Lower lobe of right lung (tissue), 2 donors: ENCODE measurements around the gene BAHCC1. TPM values are rescaled to one million over a fixed set of nuclear protein-coding genes. Genes with fewer than 3 reads are reported as not detected.

ENCODE experiments used
- ATAC-seq, 2 donors: fragments of 200-7000 bp; cut with Tn5 transposase; one replicate each; pipeline ENCODE4 v1.9.1; 2020 to 2022; ENCODE audit warnings: mild to moderate bottlenecking in 2 of 2, moderate library complexity in 2 of 2
- DNase-seq: peaks from one replicate; pipeline ENCODE4 v3.0.0-alpha.2; 2020
- H3K27ac ChIP-seq: fragments of 200-600 bp; one replicate; pipeline ENCODE4 v1.8.0; 2022
- H3K27me3 ChIP-seq: fragments of 200-600 bp; one replicate; pipeline ENCODE4 v1.8.0; 2022; ENCODE audit warnings: low read depth
- H3K36me3 ChIP-seq: fragments of 200-600 bp; one replicate; pipeline ENCODE4 v1.8.0; 2022; ENCODE audit warnings: mild to moderate bottlenecking
- H3K4me1 ChIP-seq: fragments of 200-600 bp; one replicate; pipeline ENCODE4 v1.8.0; 2022
- H3K4me3 ChIP-seq: fragments of 200-600 bp; one replicate; pipeline ENCODE4 v1.8.0; 2022; ENCODE audit warnings: mild to moderate bottlenecking
- H3K9me3 ChIP-seq: fragments of 200-600 bp; one replicate; pipeline ENCODE4 v1.8.0; 2022
- intact Hi-C: fragments of 100-400 bp; cut with DNase I; formaldehyde crosslinking; loops from one replicate; pipeline ENCODE4 v1.11.0; 2022
- total RNA-seq: library from RNA; stranded (reverse); fragmentation: NEBNext Ultra II Directional; extraction: Animal tissue kit (Norgen Biotek cat#: 25700); gene quantifications from one replicate; pipeline ENCODE4 v1.2.1, GENCODE V29; 2021
- TF ChIP-seq, protein P1 (sequence below): fragments of 200-600 bp; IDR thresholded peaks from one replicate; pipeline ENCODE4 v1.8.0; 2022; ENCODE audit warnings: antibody characterized with exemption, mild to moderate bottlenecking
- donor health status: DM: no; HTN: yes; CAD: no; lungs with severe emphysema.

BAHCC1 gene
- total RNA-seq, 1 donor from 2014 or later: 19.9 TPM

- peak overlapping the region; percentile 94 for H3K4me3 ChIP-seq
- peaks cover 37% of the 10 kb centered on the region for H3K4me1 ChIP-seq
- DNase-seq: no peak
- H3K9me3 ChIP-seq: no peaks in the 10 kb centered on the region
- peak overlapping the region; percentile 100 for H3K27ac ChIP-seq
- TF ChIP-seq, protein P1, sequence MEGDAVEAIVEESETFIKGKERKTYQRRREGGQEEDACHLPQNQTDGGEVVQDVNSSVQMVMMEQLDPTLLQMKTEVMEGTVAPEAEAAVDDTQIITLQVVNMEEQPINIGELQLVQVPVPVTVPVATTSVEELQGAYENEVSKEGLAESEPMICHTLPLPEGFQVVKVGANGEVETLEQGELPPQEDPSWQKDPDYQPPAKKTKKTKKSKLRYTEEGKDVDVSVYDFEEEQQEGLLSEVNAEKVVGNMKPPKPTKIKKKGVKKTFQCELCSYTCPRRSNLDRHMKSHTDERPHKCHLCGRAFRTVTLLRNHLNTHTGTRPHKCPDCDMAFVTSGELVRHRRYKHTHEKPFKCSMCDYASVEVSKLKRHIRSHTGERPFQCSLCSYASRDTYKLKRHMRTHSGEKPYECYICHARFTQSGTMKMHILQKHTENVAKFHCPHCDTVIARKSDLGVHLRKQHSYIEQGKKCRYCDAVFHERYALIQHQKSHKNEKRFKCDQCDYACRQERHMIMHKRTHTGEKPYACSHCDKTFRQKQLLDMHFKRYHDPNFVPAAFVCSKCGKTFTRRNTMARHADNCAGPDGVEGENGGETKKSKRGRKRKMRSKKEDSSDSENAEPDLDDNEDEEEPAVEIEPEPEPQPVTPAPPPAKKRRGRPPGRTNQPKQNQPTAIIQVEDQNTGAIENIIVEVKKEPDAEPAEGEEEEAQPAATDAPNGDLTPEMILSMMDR: no peak
- no peaks in the 10 kb centered on the region for H3K27me3 ChIP-seq
- H3K36me3 ChIP-seq: peaks cover 34% of the 10 kb centered on the region
- peak; percentile 6 to 12 for ATAC-seq
- intact Hi-C loops: no loop called here
Measured at GRCh38 chr17:81511804-81512561, 116.7 kb downstream of the BAHCC1 start.

DNA sequence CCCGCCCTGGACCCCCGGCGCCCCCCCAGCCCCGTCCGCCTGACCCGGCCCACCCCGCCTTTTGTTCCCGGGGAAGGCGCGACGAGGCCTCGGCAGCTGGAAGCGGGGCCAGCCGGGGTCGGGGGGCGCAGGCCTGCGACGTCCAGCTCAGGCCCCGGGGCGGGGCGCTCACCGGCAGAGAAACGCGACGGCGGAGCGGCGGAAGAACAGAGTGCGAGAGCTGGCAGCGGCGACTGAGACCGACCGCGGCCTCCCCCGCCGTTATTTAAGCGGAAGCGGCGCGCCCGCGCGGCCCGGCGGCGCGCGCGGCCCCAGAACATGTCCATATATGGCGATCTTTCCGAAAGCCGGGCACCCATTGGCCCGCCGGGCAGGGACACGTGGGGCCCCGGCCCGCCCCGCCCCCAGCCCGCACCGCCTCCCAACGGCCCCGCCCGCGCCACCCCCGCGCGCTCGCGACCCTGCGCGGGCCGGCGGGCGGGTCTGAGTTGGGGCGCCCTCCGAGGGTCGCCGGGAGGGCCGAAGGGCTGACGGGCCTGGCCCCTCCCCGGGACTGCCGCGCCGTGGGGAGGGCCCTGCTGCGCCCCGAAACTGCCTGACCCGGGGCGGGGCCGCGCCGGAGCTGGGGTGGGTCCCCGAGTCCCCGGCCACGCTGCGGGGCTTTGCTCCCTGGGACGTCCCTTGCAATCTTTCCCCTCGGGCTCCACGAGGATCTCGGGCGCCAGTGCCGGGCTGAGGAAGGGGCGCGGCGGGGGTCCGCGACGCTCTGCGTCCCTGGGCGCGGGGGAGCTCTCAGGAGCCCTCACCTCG, 117.5 kb downstream of the BAHCC1 start, which contains the start of gene ACTG1:
Gene ACTG1, minus strand, starts transcription at position 238 of the 810 bp plus-strand sequence. CDS start 445 bp downstream, outside the sequence.
- no peaks in the 10 kb centered on the region for H3K27me3 ChIP-seq
- H3K4me1 ChIP-seq: peaks cover 44% of the 10 kb centered on the region
- TF ChIP-seq, protein P1: no peak
- H3K36me3 ChIP-seq: peaks cover 34% of the 10 kb centered on the region
- ATAC-seq (peak; percentile 75 to 85), DNase-seq (peak; percentile 95)
- H3K4me3 ChIP-seq: peak within 1 kb of the TSS; percentile 94
- intact Hi-C loops: no loop called here
- H3K9me3 ChIP-seq: no peaks in the 10 kb centered on the region
- H3K27ac ChIP-seq: peak within 1 kb of the TSS; percentile 100

GRCh38 chr17:81513372-81513752, 118.1 kb downstream of the BAHCC1 start:
- peak; percentile 32 to 36 for ATAC-seq
- Histone ChIP-seq H3K27ac (peak overlapping the region; percentile 100), H3K36me3 (peaks cover 34% of the 10 kb centered on the region), H3K9me3 (no peaks in the 10 kb centered on the region), H3K4me1 (peaks cover 49% of the 10 kb centered on the region), H3K4me3 (peak overlapping the region; percentile 94), H3K27me3 (no peaks in the 10 kb centered on the region)
- intact Hi-C loops: no loop called here
- TF ChIP-seq, protein P1: no peak
- DNase-seq: peak; percentile 78

DNA sequence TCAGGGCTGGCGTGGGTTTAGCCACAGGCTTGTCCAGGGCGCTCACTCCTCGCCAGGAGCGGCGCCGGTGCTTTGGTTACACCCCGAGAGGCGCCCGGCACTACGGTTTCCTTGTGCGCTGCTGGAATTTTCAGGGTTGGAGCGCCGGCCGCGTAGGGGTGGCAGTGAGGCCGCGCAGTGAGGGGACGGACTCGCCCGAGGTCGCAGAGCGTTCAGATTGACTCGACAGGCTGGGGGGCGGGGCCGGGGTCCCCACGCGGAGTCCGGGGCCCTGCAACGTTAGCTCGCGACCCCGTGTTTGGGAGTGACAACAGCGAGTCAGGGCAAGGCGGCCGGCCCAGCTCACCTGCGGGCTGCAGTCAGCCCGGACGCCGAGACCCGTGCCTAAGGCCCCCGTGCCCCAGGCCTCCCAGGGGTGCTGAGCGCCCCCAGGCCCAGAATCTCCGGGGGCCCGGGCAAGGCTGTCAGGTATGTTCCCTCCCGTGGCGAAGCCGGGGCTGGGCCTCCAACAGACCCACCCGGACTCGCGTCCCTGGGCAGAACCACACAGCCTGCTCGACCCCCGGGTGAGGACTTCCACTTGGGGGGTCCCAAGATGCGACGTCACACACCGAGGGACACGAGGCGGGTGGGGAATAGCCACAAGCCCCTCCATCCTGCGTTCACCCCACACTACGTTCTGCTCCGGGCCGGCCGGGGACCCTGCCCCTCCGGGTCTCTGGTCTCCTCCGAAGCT, 118.7 kb downstream of the BAHCC1 start:
- Histone ChIP-seq H3K36me3 (peaks cover 29% of the 10 kb centered on the region), H3K4me1 (peaks cover 49% of the 10 kb centered on the region), H3K9me3 (no peaks in the 10 kb centered on the region), H3K4me3 (peak overlapping the region; percentile 94), H3K27me3 (no peaks in the 10 kb centered on the region), H3K27ac (peak overlapping the region; percentile 100)
- intact Hi-C loops: no loop called here
- ATAC-seq (peak; percentile 28 to 35), DNase-seq (peak; percentile 83)
- TF ChIP-seq, protein P1: no peak

DNA sequence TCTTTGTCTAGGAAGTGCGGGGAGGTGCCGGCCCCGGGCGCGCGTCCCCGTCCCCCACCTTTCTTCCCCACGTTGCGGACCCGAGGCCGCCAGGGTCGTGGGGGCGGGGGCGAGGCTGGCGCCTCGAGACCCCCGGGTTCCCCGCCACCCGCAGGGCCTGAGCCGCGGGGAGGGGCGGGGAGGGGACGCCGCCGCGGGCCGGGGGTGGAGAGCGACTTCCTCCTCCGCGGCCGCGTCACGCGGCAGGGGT, 119.2 kb downstream of the BAHCC1 start:
- Histone ChIP-seq H3K4me1 (peaks cover 49% of the 10 kb centered on the region), H3K9me3 (no peaks in the 10 kb centered on the region), H3K4me3 (peak overlapping the region; percentile 94), H3K27ac (peak overlapping the region; percentile 100), H3K36me3 (peaks cover 24% of the 10 kb centered on the region), H3K27me3 (peaks cover under 1% of the 10 kb centered on the region)
- TF ChIP-seq, protein P1: no peak
- ATAC-seq: no peak
- DNase-seq: no peak
- intact Hi-C loops: no loop called here
